A673 (cell line): ENCODE measurements around the gene CHRM3. TPM values are rescaled to one million over a fixed set of nuclear protein-coding genes. Genes with fewer than 3 reads are reported as not detected.

ENCODE experiments used
- BruUV-seq: library from RNA; stranded (reverse); fragments of 400-500 nt; replicated peaks from 2 replicates; lab custom pipeline; 2021; lab: Mats Ljungman, UMichigan
- CTCF ChIA-PET: fragments of 300-600 bp; sonication (Branson Sonifier 250); formaldehyde crosslinking; loops from one replicate; lab custom pipeline; 2022; ENCODE audit warnings: antibody characterized with exemption; lab: Charles Lee
- POLR2A ChIA-PET: fragments of 300-600 bp; sonication (Branson Sonifier 250); formaldehyde crosslinking; loops from one replicate; lab custom pipeline; 2022; ENCODE audit warnings: antibody characterized with exemption; ENCODE audit not compliant: low non-redundant PET; lab: Charles Lee
- DNase-seq: peaks from one replicate; pipeline ENCODE4 v3.0.0-alpha.2; 2015; ENCODE audit warnings: low spot score
- H3K27ac ChIP-seq: fragments of 200-600 bp; sonication (generic); 2 replicates; pipeline ENCODE4 v1.5.1; 2016; ENCODE audit warnings: mixed run types, low read depth, mild to moderate bottlenecking, mixed read lengths, antibody characterized with exemption, low read length; ENCODE audit not compliant: poor library complexity, severe bottlenecking
- H3K27me3 ChIP-seq: fragments of 200-600 bp; sonication (generic); replicated peaks from 2 replicates; pipeline ENCODE4 v1.6.1; 2017; ENCODE audit warnings: mixed run types, low read depth, mild to moderate bottlenecking, mixed read lengths, antibody characterized with exemption, low read length; ENCODE audit not compliant: insufficient read depth, poor library complexity
- H3K36me3 ChIP-seq: fragments of 200-600 bp; sonication (generic); 2 replicates; pipeline ENCODE4 v1.6.1; 2016; ENCODE audit warnings: mixed run types, mild to moderate bottlenecking, mixed read lengths, antibody characterized with exemption, low read length; ENCODE audit not compliant: insufficient read depth, poor library complexity, severe bottlenecking
- H3K4me1 ChIP-seq: fragments of 200-600 bp; sonication (generic); 2 replicates; pipeline ENCODE4 v1.6.1; 2017; ENCODE audit warnings: mixed run types, mild to moderate bottlenecking, mixed read lengths, antibody characterized with exemption, low read length; ENCODE audit not compliant: insufficient read depth, poor library complexity, severe bottlenecking
- H3K4me3 ChIP-seq: fragments of 200-600 bp; sonication (generic); 2 replicates; pipeline ENCODE4 v1.5.1; 2016; ENCODE audit warnings: low read depth, mixed run types, mild to moderate bottlenecking, mixed read lengths, low read length; ENCODE audit not compliant: poor library complexity, severe bottlenecking
- H3K9me3 ChIP-seq: fragments of 200-600 bp; sonication (generic); 2 replicates; pipeline ENCODE4 v1.6.1; 2016; ENCODE audit warnings: mixed run types, low read depth, mild to moderate bottlenecking, mixed read lengths, antibody characterized with exemption, low read length; ENCODE audit not compliant: poor library complexity, severe bottlenecking
- CTCF ChIP-seq: fragments of 300-800, 200-600 bp; sonication (generic); conservative IDR thresholded peaks from 2 replicates; pipeline ENCODE4 v1.5.1; 2017; ENCODE audit warnings: low read depth, mild to moderate bottlenecking, antibody characterized with exemption, low read length, moderate library complexity, mixed read lengths
- EZH2 ChIP-seq: fragments of 200-600 bp; sonication (generic); IDR thresholded peaks from 2 replicates; pipeline ENCODE4 v1.6.1; 2017; ENCODE audit warnings: borderline replicate concordance, low read depth, mild to moderate bottlenecking, mixed read lengths, antibody characterized with exemption, low read length; ENCODE audit not compliant: poor library complexity, severe bottlenecking
- intact Hi-C: fragments of 100-400 bp; cut with micrococcal nuclease; formaldehyde crosslinking; loops from one replicate; pipeline ENCODE4 v1.10.0; 2022; ENCODE audit not compliant: unreplicated experiment
- total RNA-seq: library from RNA; stranded (reverse); gene quantifications from 2 replicates; pipeline ENCODE4 v1.2.3, GENCODE V29; 2021

CHRM3 gene
- total RNA-seq, 1 experiment from 2014 or later: not detected

- no TSS peak for BruUV-seq
- H3K4me1 ChIP-seq: no peaks in the 10 kb centered on the region
- no peaks in the 10 kb centered on the region for H3K9me3 ChIP-seq
- no peak overlapping the region for H3K4me3 ChIP-seq
- H3K27ac ChIP-seq: no peak overlapping the region
- intact Hi-C loops: no loop called here
- TF ChIP-seq CTCF (no peak), EZH2 (no peak)
- H3K27me3 ChIP-seq: no peaks in the 10 kb centered on the region
- ChIA-PET CTCF (no interaction called here), POLR2A (no interaction called here)
- no peak for DNase-seq
- H3K36me3 ChIP-seq: no peaks in the 10 kb centered on the region
These were observed 45.9 kb downstream of the CHRM3 start for GRCh38 chr1:239432255-239432654.

GRCh38 chr1:239434181-239434580, 47.8 kb downstream of the CHRM3 start:
- no TSS peak for BruUV-seq
- DNase-seq: no peak
- CTCF ChIA-PET: no interaction called here
- Histone ChIP-seq H3K36me3 (no peaks in the 10 kb centered on the region), H3K9me3 (no peaks in the 10 kb centered on the region), H3K27ac (no peak overlapping the region), H3K27me3 (no peaks in the 10 kb centered on the region), H3K4me3 (no peak overlapping the region), H3K4me1 (no peaks in the 10 kb centered on the region)
- intact Hi-C loops: no loop called here
- no peak for TF ChIP-seq EZH2
- TF ChIP-seq CTCF: no peak
- POLR2A ChIA-PET: no interaction called here
